GM21528 (cell line): ENCODE measurements around the gene RUFY1.

Experiments used
- ATAC-seq: cut with Tn5 transposase; IDR thresholded peaks from one replicate; pipeline ENCODE4 v1.9.1; 2021; ENCODE audit warnings: mild to moderate bottlenecking, moderate library complexity; ENCODE audit not compliant: unreplicated experiment, low FRiP score

RUFY1 gene

DNA sequence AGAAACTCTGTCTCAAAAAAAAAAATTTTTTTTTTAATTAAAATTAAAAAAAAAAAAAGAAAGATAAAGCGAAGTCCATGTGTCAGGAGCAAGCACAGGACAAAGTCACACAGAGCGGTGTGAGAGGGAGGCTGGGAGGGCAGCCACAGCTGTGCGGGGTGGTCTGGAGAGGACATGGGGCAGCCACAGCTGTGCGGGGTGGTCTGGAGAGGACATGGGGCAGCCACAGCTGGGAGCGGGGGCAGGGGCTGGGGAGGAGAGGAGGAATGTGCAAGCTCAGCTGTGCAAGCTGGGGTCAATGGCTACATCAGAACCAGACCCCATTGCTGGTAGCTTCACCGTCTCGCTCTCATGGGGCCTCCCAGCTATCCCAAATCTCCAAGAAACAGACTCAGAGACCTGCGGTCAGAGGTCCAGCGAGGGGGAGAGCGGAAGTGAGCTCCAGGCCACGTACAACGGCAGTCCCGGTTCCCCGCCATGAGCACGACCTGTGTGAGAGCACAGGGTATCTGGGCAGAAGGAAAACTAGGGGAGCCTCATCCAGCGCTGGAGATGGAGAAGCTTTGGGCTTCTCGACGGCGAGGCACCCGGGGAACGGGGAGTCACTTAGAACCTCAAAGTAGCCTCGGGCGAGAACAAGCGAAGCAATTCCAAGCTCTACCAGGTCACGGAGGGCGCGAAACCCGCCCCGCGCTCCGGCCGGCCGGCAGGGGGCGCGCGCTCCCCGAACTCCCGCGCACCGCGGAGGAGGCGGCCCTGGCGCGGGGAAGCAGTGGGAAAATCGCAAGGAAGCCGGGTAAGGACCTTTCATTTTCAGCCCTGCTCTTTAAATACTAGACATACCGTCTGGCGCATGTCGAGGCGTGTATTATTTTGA is 107.2 kb downstream of the RUFY1 start:
- peak; percentile 95 for ATAC-seq

DNA sequence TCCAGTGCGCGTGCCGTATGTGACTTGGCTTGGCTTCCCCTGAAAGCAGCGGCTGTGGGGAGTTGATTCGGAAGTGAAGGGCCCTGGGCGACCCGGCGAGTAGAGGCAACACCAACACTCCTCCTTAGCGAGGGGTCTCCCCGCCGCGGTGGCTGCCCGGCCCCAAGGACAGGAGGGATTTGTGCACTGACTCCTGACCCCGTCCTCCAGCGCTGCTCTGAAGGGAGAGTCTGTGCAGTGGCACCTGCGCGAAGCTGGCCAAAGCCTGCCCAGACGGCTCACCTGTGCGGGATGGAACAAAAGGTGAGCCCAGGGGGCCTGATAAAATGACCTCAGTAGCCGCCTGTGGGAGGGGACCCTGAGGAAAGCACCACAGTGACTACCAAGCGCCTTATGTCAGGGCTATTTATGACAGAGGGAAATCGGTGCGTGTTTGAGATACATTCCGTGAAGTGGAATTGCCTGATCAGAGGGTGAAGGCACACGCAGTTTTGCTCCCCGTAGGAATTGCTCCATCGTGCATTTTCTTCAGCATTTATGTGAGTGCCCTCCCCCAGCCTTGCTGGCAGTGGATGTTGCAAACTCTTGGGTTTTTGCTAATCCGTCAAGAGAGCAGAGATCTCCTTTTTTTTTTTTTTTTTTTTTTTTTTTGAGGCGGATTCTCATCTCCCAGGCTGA is 108.0 kb downstream of the RUFY1 start:
- ATAC-seq, result peak; percentile 76
